GM18511 (cell line): ENCODE measurements around the gene GPR108.
"Not testable (repeated sequence)": the region's sequence is repeated elsewhere in the genome, so short reads cannot be mapped to it uniquely, and the experiment has no call there.

ENCODE experiments used
- ATAC-seq: cut with Tn5 transposase; IDR thresholded peaks from one replicate; pipeline ENCODE4 v1.9.1; 2021; ENCODE audit warnings: mild to moderate bottlenecking, moderate library complexity; ENCODE audit not compliant: unreplicated experiment

The GPR108 gene

GRCh38 chr19:6721138-6721474 is 16.3 kb downstream of the GPR108 start:
- ATAC-seq: no peak

GRCh38 chr19:6720369-6721137 is 16.8 kb downstream of the GPR108 start, which contains the start of gene C3:
Gene C3 (minus strand): TSS chr19:6720650. CDS start chr19:6720589, 61 bp downstream.
- ATAC-seq: no peak

- ATAC-seq: no peak
Observed at GRCh38 chr19:6719992-6720368, 17.4 kb downstream of the GPR108 start.

DNA sequence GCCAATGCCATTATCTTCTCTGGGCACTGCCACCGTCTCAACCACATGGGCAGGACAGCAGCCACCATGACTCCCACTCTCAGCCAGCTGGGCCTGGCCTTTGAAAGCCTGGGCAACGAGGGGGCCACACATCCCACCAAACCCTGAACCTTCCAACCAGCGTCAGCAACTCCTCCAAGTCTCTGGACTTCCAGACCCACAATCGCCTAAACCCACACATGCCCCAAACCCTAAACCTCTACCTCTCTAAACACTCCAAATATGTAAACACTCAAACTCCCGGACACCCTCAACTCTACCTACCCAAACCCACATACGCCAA is 17.9 kb downstream of the GPR108 start:
- no peak for ATAC-seq

- ATAC-seq: no peak
Observed at GRCh38 chr19:6718741-6719539, 18.4 kb downstream of the GPR108 start.

DNA sequence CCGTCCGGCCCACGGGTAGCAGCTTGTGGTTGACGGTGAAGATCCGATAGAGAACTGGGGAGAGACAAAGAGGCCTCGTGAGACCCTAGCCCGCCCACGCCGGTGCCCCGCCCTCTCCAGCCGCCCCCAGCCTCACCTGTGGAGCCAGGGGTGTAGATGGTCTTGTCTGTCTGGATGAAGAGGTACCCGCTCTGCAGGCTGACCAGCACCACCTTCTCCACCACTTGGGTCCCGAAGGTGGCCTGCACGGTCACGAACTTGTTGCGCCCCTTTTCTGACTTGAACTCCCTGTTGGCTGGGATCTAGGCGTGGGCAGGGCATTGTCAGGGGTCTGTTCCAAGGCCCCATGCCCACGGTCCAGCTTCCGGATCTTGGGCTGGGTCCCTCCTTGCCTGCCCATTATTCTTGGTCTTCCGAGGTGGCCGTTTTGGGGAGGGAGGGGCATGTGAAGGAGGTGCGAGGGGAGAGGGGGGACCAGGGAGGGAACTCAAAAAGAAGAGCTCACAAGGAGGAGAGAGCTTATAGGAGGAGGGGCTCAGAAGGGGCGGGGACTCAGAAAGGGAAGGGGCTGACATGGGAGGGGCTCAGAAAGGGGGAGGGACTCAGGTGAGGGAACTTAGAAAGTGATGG is 19.2 kb downstream of the GPR108 start:
- ATAC-seq: no peak

- ATAC-seq: no peak
Observed at GRCh38 chr19:6717441-6717971, 19.9 kb downstream of the GPR108 start.

GRCh38 chr19:6717036-6717435 is 20.3 kb downstream of the GPR108 start:
- ATAC-seq: no peak

DNA sequence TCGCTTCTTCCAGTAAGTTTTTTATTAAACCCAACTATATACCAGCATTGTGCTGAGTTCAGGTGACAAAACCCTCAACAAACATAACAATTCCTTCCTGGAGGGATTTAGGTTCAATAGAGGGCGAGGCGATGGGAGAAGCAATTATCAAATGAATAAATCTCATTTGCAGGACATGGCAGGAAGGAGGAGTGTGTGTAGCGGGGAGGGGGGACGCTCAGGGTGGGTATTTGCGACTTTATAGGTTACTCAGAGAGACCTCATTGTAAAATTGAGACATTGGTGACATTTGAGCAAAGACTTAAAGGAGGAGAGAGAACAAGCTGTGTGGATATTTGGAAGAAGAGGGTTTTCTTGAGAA is 20.8 kb downstream of the GPR108 start:
- ATAC-seq: no peak

- no peak for ATAC-seq
Observed at GRCh38 chr19:6714749-6715555, 22.4 kb downstream of the GPR108 start.

- ATAC-seq: no peak
Observed at GRCh38 chr19:6713773-6714692, 23.3 kb downstream of the GPR108 start.

GRCh38 chr19:6712692-6713670 is 24.4 kb downstream of the GPR108 start:
- no peak for ATAC-seq

- ATAC-seq: no peak
Observed at GRCh38 chr19:6712231-6712630, 25.1 kb downstream of the GPR108 start.

DNA sequence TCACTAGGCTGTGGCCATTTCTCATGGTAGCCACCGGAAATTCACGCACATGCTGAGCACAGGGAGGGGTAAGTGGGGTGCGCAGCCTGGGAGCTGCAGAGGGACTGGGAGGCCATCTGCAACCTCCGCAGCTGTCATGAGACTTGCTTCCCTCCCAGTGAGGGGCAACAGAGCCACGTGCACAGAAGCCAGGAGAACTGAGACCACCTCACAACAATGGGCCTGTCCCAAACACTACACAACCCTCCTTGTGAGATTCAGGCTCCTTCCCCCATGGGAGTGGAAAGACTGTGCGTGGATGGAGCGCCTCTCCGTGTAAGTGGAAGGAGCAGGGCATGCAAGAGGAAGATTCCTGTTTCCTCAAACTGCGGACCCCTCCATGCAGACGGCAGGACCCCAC is 25.8 kb downstream of the GPR108 start:
- ATAC-seq: no peak

- ATAC-seq: no peak
Observed at GRCh38 chr19:6711078-6711361, 26.4 kb downstream of the GPR108 start.

DNA sequence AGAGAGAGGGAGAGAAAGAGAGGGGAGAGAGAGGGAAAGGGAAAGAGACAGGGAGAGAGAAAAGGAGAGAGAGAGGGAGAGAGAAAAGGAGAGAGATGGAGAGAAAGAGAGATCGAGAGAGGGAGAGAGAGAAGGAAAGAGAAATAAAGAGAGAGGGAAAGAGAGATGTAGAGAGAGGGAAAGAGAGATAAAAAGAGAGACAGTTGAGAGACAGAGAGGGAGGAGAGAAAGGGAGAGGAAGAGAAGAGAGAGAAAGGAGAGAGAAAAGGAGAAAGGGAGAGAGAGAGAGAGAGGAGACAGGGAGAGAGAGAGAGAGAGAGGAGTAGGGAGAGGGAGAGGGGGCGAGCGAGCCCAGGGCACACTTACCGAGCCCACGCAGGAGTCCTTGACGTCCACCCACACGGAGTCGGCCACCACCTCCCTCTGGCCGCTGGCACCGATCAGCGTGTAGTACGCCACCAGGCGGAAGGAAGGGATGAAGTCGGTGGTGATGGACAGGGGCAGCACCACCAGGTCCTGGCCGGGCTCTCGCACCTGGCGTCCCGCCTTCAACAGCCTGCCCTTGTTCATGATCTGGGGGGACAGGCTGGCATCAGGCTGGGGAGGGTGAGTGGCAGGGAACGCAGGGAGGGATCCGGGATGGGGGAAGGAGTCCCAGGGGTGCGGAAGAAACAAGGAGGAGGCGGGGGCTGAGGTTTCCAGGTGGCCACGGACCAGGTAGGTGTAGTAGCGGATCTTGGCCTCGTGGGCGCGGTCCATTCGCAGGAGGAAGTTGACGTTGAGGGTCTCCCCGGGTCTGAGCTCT is 26.9 kb downstream of the GPR108 start:
- no peak for ATAC-seq

DNA sequence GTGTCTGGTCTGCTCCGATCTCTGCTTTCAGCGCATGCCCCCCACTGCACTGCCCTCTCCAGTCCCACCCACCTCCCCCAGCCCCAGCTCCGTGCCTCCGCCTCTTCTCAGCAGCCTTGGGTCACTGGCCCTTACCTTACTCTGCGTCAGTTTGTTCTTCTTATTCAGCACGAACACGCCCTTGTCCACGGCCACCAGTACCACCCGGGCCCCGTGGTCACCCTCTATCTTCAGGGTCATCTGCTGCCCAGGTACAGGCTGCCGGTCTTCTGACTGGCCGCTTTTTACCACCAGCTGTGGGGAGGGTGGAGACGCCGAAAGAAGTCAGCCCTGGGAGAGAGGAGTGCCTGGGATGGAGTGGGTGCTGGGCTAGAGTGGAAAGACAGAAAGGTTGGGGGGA is 27.8 kb downstream of the GPR108 start:
- ATAC-seq: no peak

GRCh38 chr19:6708913-6709312 is 28.5 kb downstream of the GPR108 start:
- not testable (repeated sequence) for ATAC-seq
